GM21619 (cell line): Measurements from ENCODE around the gene ZNF140.

Experiments
- ATAC-seq: cut with Tn5 transposase; IDR thresholded peaks from one replicate; pipeline ENCODE4 v1.9.1; 2021; ENCODE audit not compliant: unreplicated experiment

ZNF140 gene

DNA sequence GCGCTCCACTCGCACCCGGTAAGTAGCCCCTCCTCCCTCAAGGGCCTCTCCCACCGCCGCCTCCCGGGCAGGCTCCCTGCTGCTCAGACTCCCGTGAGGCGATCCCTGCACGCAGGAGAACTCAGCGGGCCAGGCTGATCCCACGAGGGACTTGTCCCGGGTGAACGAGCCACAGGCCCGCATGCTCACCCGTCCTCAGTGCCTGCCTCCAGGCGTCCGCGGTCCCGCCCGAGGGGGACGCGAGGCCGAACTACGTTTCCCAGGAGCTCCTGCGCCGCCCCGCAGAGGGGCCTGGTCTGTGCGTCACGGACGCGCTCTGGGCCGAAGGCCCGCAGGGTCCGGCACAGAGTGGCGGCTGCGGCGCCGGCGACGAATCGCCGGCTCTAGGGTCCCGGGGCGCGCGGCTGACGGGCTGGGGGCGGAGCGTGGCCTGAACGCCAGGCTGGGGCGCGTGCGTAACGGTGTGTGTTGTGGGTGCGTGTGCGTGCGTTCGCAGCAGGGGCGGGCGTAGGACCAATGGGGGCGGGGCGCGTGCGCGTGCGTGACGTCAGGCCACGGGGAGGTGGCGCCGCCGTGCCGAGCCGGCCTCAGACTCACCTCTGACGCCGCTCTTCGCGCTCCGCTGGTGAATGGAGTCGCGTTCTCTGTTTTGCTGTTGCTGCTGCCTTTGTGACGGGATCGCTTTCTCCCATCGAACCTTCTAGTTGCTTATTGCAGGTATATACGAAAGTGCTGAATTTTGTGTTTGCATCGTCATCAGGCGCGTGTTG is 49.5 kb downstream of the ZNF140 start, which contains the start of the genes ZNF10 and ZNF891:
ZNF10 (plus strand) TSS at position 590 of the 770 bp plus-strand sequence. CDS start 13,866 bp downstream, outside the sequence.
ZNF891 (minus strand) TSS at position 237 of the 770 bp plus-strand sequence. CDS start 8,356 bp downstream, outside the sequence.
- ATAC-seq: peak; percentile 93

DNA sequence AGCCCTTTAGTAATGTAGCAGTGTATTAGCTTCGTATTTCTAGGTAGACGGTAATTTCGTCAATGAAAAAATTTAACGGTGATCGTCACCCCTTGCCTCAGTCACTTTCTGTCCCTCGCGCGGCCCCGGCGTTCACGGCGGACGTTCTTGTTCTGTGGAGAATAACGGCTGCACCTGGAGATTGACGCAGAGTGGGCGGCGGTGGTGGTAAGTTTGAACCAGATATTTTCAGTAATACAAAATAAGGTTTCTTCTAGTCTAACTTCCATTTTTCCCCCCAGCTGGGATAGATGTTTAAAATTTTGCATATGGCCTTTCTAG is 50.0 kb downstream of the ZNF140 start:
- no peak for ATAC-seq

DNA sequence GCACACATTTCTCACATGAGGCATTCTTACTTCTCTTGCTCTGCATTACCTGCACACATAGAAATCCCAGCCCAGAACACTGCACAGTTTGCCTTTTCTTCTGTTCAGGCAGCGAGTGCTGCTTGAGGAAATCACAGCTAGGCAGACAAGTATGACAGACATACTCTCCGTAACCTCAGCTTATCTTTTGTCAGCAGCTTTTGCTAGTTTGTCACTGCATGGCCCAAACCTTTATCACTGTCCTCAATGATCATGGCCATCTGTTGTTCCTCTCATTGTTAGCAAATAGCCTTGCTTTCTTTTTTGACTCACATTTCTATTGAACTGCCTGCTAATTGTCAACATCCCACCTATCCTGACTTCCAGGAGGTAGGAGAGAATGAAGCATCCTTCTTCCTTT is 55.0 kb downstream of the ZNF140 start:
- ATAC-seq: no peak

DNA sequence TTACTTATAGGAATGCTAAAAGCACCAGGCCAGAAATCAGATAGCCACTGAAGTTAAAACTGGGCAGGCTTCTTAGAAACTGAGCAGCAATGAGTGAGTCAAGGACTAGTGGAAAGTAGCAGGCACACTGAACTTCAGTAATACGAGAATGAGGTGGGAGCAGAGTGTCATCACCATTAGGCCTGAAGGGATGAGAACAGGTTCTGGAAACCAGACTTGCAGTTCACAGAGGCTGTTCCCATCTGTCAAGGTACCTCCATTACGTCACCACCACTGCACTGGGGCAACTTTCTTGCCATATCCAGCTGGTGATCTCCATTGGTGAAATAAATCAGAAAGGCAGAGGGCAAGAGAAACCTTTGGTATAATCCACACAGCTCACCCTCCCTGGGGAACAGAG is 65.3 kb downstream of the ZNF140 start:
- no peak for ATAC-seq

DNA sequence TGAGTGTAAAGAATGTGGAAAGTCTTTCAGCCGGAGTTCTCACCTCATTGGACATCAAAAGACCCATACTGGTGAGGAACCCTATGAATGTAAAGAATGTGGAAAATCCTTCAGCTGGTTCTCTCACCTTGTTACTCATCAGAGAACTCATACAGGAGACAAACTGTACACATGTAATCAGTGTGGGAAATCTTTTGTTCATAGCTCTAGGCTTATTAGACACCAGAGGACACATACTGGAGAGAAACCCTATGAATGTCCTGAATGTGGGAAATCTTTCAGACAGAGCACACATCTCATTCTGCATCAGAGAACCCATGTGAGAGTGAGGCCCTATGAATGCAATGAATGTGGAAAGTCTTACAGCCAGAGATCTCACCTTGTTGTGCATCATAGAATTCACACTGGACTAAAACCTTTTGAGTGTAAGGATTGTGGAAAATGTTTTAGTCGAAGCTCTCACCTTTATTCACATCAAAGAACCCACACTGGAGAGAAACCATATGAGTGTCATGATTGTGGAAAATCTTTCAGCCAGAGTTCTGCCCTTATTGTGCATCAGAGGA is 75.5 kb downstream of the ZNF140 start:
- no peak for ATAC-seq
